DMS153 treated with DMSO at 0.1 percent for 48 hours (cell line): Measurements from ENCODE around the gene PLD5.

Experiments
- DNase-seq: peaks from one replicate; lab custom pipeline; 2025; ENCODE audit not compliant: unreplicated experiment; lab: John Stamatoyannopoulos, UW

PLD5 gene

GRCh38 chr1:242524571-242525359 is at the start of gene PLD5:
PLD5 (minus strand) TSS chr1:242524697.
- peak; percentile 44 for DNase-seq

- no peak for DNase-seq
These were observed 45.4 kb upstream of the PLD5 start for GRCh38 chr1:242569867-242570266.

- no peak for DNase-seq
These were observed 44.2 kb upstream of the PLD5 start for GRCh38 chr1:242568666-242569065.

- no peak for DNase-seq
These were observed 43.1 kb upstream of the PLD5 start for GRCh38 chr1:242567596-242567995.

- no peak for DNase-seq
These were observed 32.3 kb upstream of the PLD5 start for GRCh38 chr1:242556759-242557158.

- DNase-seq = no peak
These were observed 31.8 kb upstream of the PLD5 start for GRCh38 chr1:242556276-242556675.

- DNase-seq = no peak
These were observed 30.1 kb upstream of the PLD5 start for GRCh38 chr1:242554577-242554976.

GRCh38 chr1:242546849-242547729 is 22.6 kb upstream of the PLD5 start:
- DNase-seq = no peak

- no peak for DNase-seq
These were observed 21.9 kb upstream of the PLD5 start for GRCh38 chr1:242546441-242546840.

GRCh38 chr1:242544071-242544470 is 19.6 kb upstream of the PLD5 start:
- DNase-seq = no peak

GRCh38 chr1:242542271-242542670 is 17.8 kb upstream of the PLD5 start:
- no peak for DNase-seq

GRCh38 chr1:242535986-242536385 is 11.5 kb upstream of the PLD5 start:
- no peak for DNase-seq

- no peak for DNase-seq
These were observed 10.3 kb upstream of the PLD5 start for GRCh38 chr1:242534753-242535152.

- DNase-seq = no peak
These were observed 6.3 kb upstream of the PLD5 start for GRCh38 chr1:242530761-242531160.

- DNase-seq = no peak
These were observed 1.3 kb upstream of the PLD5 start for GRCh38 chr1:242525769-242526168.

GRCh38 chr1:242525360-242525722 is 844 bp upstream of the PLD5 start:
- DNase-seq = no peak

GRCh38 chr1:242523719-242524570 is 552 bp downstream of the PLD5 start:
- DNase-seq = peak; percentile 73

- no peak for DNase-seq
These were observed 1.3 kb downstream of the PLD5 start for GRCh38 chr1:242522996-242523718.

GRCh38 chr1:242522304-242522945 is 2.1 kb downstream of the PLD5 start:
- no peak for DNase-seq

- DNase-seq = no peak
These were observed 8.9 kb downstream of the PLD5 start for GRCh38 chr1:242515555-242515954.
